Breast epithelium (tissue), 4 donors: ENCODE measurements around the gene MAPK8IP2. TPM values are rescaled to one million over a fixed set of nuclear protein-coding genes. Genes with fewer than 3 reads are reported as not detected.
"Not testable (repeated sequence)": the region's sequence is repeated elsewhere in the genome, so short reads cannot be mapped to it uniquely, and the experiment has no call there.

Experiments
- DNase-seq, 2 donors: peaks; one replicate each; pipeline ENCODE4 v3.0.0-alpha.2; 2019; ENCODE audit warnings: low spot score in 2 of 2
- H3K27ac ChIP-seq, 2 donors: fragments of 200-600 bp; sonication (generic) in 1 of 2; one replicate each; pipeline ENCODE4 v1.5.1; 2016 to 2019; ENCODE audit warnings: mild to moderate bottlenecking in 1 of 2
- H3K27me3 ChIP-seq, 2 donors: fragments of 200-600 bp; sonication (generic) in 1 of 2; one replicate each; pipeline versions ENCODE4 v1.5.1 to v1.6.0; 2017 to 2019; ENCODE audit warnings: control low read depth in 1 of 2, mild to moderate bottlenecking in 1 of 2
- H3K36me3 ChIP-seq: fragments of 200-600 bp; one replicate; pipeline ENCODE4 v1.5.1; 2019
- H3K4me1 ChIP-seq, 2 donors: fragments of 200-600 bp; sonication (generic); one replicate each; pipeline ENCODE4 v1.5.1; 2016 to 2019; ENCODE audit warnings: control low read depth in 1 of 2
- H3K4me3 ChIP-seq, 3 donors: fragments of 200-600 bp; sonication (generic); 1 replicate in 2 of 3; 2 replicates in 1 of 3; pipeline ENCODE4 v1.5.1; 2016 to 2019; ENCODE audit warnings: mild to moderate bottlenecking in 3 of 3, moderate library complexity in 2 of 3
- H3K9me3 ChIP-seq, 2 donors: fragments of 200-600 bp; sonication (generic) in 1 of 2; one replicate each; pipeline ENCODE4 v1.5.1; 2016 to 2019; ENCODE audit warnings: control low read depth in 1 of 2
- POLR2A ChIP-seq: fragments of 450-650 bp; IDR thresholded peaks from one replicate; pipeline ENCODE4 v1.6.1; 2016; ENCODE audit warnings: antibody characterized with exemption, mild to moderate bottlenecking, moderate library complexity
- POLR2AphosphoS5 ChIP-seq, 3 donors: sonication (generic); formaldehyde crosslinking; IDR thresholded peaks; one replicate each; pipeline ENCODE4 v1.6.1; 2017; ENCODE audit warnings: antibody characterized with exemption in 3 of 3
- intact Hi-C: fragments of 100-400 bp; cut with DNase I; formaldehyde crosslinking; loops from one replicate; pipeline ENCODE4 v1.15.1; 2023; ENCODE audit warnings: low total_unique reads
- total RNA-seq, 3 donors: library from RNA; depleted of rRNA; stranded (reverse); fragments of >200 nt; gene quantifications; one replicate each; pipeline ENCODE4 v1.1.0, GENCODE V29; 2016
- TF ChIP-seq, protein P1 (sequence below), 3 donors: fragments of 450-650 bp; IDR thresholded peaks; one replicate each; pipeline ENCODE4 v1.5.1; 2016 to 2017; ENCODE audit warnings: antibody characterized with exemption in 3 of 3, mild to moderate bottlenecking in 3 of 3, moderate library complexity in 3 of 3

MAPK8IP2 gene
- total RNA-seq, 3 donors from 2014 or later: 1.9 to 2.2 (median 2.0) TPM

DNA sequence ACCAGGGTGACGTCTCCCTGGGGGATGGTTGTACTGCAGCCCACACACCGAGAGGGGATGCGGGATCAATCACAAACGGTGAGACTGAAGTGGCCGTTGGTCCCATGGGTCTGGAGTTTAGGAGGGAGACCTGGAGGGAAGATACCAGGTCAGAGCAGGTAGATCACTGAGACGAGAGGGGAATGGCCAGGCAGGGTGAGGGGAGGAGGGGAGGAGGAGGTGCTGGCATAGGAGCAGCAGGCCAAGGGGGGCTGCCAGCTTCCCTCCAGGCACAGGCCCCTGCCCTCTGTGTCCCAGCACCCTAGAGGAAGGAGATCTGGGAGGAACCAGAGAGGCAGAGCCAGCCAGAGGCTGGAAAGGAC, 7.0 kb downstream of the MAPK8IP2 start:
- intact Hi-C loops: no loop called here
- H3K27ac ChIP-seq: no peak overlapping the region
- H3K36me3 ChIP-seq: no peaks in the 10 kb centered on the region
- no peak overlapping the region for H3K4me3 ChIP-seq
- no peaks in the 10 kb centered on the region for H3K9me3 ChIP-seq
- peaks cover 0 to 7% of the 10 kb centered on the region in 2 donors for H3K27me3 ChIP-seq
- H3K4me1 ChIP-seq: no peaks in the 10 kb centered on the region
- peak in 1 of 2 donors; percentile 12 for DNase-seq
- TF ChIP-seq, protein P1, sequence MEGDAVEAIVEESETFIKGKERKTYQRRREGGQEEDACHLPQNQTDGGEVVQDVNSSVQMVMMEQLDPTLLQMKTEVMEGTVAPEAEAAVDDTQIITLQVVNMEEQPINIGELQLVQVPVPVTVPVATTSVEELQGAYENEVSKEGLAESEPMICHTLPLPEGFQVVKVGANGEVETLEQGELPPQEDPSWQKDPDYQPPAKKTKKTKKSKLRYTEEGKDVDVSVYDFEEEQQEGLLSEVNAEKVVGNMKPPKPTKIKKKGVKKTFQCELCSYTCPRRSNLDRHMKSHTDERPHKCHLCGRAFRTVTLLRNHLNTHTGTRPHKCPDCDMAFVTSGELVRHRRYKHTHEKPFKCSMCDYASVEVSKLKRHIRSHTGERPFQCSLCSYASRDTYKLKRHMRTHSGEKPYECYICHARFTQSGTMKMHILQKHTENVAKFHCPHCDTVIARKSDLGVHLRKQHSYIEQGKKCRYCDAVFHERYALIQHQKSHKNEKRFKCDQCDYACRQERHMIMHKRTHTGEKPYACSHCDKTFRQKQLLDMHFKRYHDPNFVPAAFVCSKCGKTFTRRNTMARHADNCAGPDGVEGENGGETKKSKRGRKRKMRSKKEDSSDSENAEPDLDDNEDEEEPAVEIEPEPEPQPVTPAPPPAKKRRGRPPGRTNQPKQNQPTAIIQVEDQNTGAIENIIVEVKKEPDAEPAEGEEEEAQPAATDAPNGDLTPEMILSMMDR (IDR thresholded peaks at IDR 0.05): no peak

DNA sequence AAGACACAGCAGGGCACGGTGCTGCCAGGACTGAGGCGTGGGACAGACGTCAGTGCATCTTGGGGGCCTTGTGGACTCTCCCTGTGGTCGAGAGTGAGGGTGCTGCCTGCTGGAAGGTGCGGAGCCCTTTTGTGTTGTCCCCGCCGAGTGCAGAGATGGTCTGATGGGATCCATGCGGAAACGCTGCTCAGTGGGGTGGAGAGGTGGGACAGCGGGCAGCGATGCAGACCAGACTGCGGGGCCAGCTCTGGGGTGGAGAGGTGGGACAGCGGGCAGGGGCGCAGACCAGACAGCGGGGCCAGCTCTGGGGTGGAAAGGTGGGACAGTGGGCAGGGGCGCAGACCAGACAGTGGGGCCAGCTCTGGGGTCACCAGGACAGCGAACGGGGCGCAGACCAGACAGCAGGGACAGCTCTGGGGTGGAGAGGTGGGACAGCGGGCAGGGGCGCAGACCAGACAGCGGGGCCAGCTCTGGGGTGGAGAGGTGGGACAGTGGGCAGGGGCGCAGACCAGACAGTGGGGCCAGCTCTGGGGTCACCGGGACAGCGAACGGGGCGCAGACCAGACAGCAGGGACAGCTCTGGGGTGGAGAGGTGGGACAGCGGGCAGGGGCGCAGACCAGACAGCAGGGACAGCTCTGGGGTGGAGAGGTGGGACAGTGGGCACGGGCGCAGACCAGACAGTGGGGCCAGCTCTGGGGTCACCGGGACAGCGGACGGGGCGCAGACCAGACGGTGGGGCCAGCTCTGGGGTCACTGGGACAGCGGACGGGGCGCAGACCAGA, 7.7 kb downstream of the MAPK8IP2 start:
- intact Hi-C loops, H3K27me3 ChIP-seq, H3K36me3 ChIP-seq, H3K4me3 ChIP-seq, H3K4me1 ChIP-seq, H3K9me3 ChIP-seq, H3K27ac ChIP-seq: not testable (repeated sequence)
- peak in 1 of 2 donors; percentile 30 for DNase-seq

DNA sequence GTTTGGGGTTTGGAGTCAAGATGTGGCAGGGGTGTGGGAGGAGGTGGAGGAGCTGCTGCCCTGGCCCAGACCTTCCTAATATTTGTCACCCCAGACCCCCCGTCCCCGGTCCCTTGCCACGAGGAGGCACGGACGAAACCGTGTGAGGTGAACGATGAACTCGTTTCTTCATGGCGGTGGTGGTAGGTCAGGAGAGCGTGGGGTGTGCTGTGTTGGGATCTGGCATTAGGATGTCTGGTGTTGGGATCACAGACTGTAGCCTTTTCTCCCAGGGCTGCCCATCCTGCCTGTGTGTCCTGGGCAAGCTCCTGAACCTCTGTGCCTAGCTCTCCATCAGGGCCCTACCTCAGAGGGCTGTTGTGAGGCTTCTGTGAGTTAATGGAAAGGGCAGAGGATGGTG, 8.4 kb downstream of the MAPK8IP2 start:
- Histone ChIP-seq H3K4me3 (no peak overlapping the region), H3K27me3 (no peaks in the 10 kb centered on the region), H3K4me1 (no peaks in the 10 kb centered on the region), H3K36me3 (no peaks in the 10 kb centered on the region), H3K9me3 (no peaks in the 10 kb centered on the region), H3K27ac (no peak overlapping the region)
- DNase-seq: peak in 1 of 2 donors; percentile 41
- TF ChIP-seq, protein P1 (IDR thresholded peaks at IDR 0.05): no peak
- TF ChIP-seq POLR2AphosphoS5 (IDR thresholded peaks at IDR 0.05) (no peak), POLR2A (no peak)
- intact Hi-C loops: no loop called here

DNA sequence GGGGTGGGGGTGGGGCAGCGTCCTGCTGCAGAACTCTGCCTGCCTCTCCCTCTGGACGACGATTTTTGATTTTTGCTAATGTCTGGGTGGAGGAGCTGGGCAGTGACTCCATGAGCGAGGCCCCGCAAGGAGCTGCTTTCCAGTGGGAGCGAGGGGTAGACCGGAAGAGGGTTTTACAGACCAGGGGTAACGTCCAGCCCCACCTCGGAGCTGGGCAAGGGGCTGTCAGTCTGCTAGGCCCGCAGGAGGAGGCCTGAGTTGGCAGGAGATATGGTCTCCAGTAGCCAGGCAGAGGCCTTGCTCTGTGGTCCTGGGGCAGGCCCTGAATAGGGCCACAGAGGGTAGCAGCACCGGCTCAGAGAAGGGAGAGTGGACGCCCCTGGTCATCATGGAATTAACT, 9.0 kb downstream of the MAPK8IP2 start:
- no peak overlapping the region for H3K27ac ChIP-seq
- peak in 1 of 2 donors; percentile 35 for DNase-seq
- TF ChIP-seq POLR2AphosphoS5 (IDR thresholded peaks at IDR 0.05) (no peak), POLR2A (no peak)
- TF ChIP-seq, protein P1 (IDR thresholded peaks at IDR 0.05): no peak
- no peaks in the 10 kb centered on the region for H3K36me3 ChIP-seq
- H3K4me1 ChIP-seq: no peaks in the 10 kb centered on the region
- no peak overlapping the region for H3K4me3 ChIP-seq
- H3K27me3 ChIP-seq: no peaks in the 10 kb centered on the region
- H3K9me3 ChIP-seq: no peaks in the 10 kb centered on the region
- intact Hi-C loops: no loop called here

DNA sequence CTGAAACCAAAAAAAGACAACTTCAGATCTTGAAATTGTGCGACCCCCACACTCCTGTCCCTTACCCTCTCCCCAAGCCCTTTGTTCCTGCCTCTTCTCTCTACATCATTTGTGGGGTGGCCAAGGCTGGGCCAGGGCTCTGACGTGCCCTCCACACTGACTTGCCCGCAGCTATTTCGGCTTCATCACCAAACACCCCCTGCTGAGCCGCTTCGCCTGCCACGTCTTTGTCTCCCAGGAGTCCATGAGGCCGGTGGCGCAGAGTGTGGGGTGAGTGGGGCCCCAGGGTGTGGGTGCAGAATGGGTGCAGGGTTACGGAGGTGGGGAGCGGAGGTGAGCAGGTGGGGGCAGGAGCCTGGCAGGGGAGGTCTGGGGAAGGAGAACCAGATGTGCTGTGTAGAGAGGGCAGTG, 9.5 kb downstream of the MAPK8IP2 start:
- DNase-seq: peak in 1 of 2 donors; percentile 39

More for the DNA sequence above, 9.5 kb downstream of the MAPK8IP2 start:
- no peak overlapping the region for H3K27ac ChIP-seq
- no peaks in the 10 kb centered on the region for H3K27me3 ChIP-seq
- no peaks in the 10 kb centered on the region for H3K36me3 ChIP-seq
- H3K9me3 ChIP-seq: no peaks in the 10 kb centered on the region
- H3K4me1 ChIP-seq: no peaks in the 10 kb centered on the region
- no peak overlapping the region for H3K4me3 ChIP-seq
- no peak for TF ChIP-seq POLR2AphosphoS5 (IDR thresholded peaks at IDR 0.05)
- TF ChIP-seq, protein P1 (IDR thresholded peaks at IDR 0.05): no peak
- TF ChIP-seq POLR2A: no peak
- intact Hi-C loops: no loop called here
